Measurements from ENCODE around the gene KLF12.

KLF12 gene

GRCh38 chr13:74110053-74110452, 24.2 kb downstream of the KLF12 start:
- ChIA-PET POLR2A (no interaction called here), CTCF (interaction anchor here (1.0 to 2.0 kb wide), 5 partner anchors 12 to 32 kb away, joined by 3 to 5 read pairs (median 3); no protein-coding TSS in a partner anchor)
- no peak for TF ChIP-seq CTCF (IDR thresholded peaks at IDR 0.05; ENCODE audit: control extremely low read depth, extremely low read depth, low read depth, missing control alignments)
- no peak for DNase-seq (ENCODE audit: extremely low spot score)

- ChIA-PET POLR2A (no interaction called here), CTCF (interaction anchor here (1.2 kb wide), 1 partner anchor 9 kb away, joined by 4 read pairs; no protein-coding TSS in a partner anchor)
- TF ChIP-seq CTCF (IDR thresholded peaks at IDR 0.05; ENCODE audit: control extremely low read depth, extremely low read depth, low read depth, missing control alignments), result no peak
- DNase-seq (ENCODE audit: extremely low spot score), result no peak
Measured at GRCh38 chr13:74107598-74107997, 26.6 kb downstream of the KLF12 start.

GRCh38 chr13:74105871-74106270, 28.3 kb downstream of the KLF12 start:
- DNase-seq (ENCODE audit: extremely low spot score), result no peak
- ChIA-PET POLR2A (no interaction called here), CTCF (no interaction called here)
- TF ChIP-seq CTCF (IDR thresholded peaks at IDR 0.05; ENCODE audit: control extremely low read depth, extremely low read depth, low read depth, missing control alignments), result no peak

- no peak for DNase-seq (ENCODE audit: extremely low spot score)
- no peak for TF ChIP-seq CTCF (IDR thresholded peaks at IDR 0.05; ENCODE audit: control extremely low read depth, extremely low read depth, low read depth, missing control alignments)
- ChIA-PET POLR2A (no interaction called here), CTCF (interaction anchor here (1.0 kb wide), 2 partner anchors 14 to 18 kb away, joined by 3 to 4 read pairs; no protein-coding TSS in a partner anchor)
Measured at GRCh38 chr13:74104661-74105275, 29.4 kb downstream of the KLF12 start.

- ChIA-PET POLR2A (no interaction called here), CTCF (interaction anchor here (1.0 kb wide), 2 partner anchors 13 to 17 kb away, joined by 3 to 4 read pairs; no protein-coding TSS in a partner anchor)
- no peak for TF ChIP-seq CTCF (IDR thresholded peaks at IDR 0.05; ENCODE audit: control extremely low read depth, extremely low read depth, low read depth, missing control alignments)
- DNase-seq (ENCODE audit: extremely low spot score), result no peak
Measured at GRCh38 chr13:74103970-74104555, 30.1 kb downstream of the KLF12 start.

- TF ChIP-seq CTCF (IDR thresholded peaks at IDR 0.05; ENCODE audit: control extremely low read depth, extremely low read depth, low read depth, missing control alignments), result no peak
- ChIA-PET POLR2A (no interaction called here), CTCF (no interaction called here)
- DNase-seq (ENCODE audit: extremely low spot score), result no peak
Measured at GRCh38 chr13:74103196-74103595, 31.0 kb downstream of the KLF12 start.

Measured in GM10248 (cell line).